Measurements from ENCODE around the gene AAK1.

- TF ChIP-seq CTCF (IDR thresholded peaks at IDR 0.05) (no peak), POLR2A (IDR thresholded peaks at IDR 0.05) (no peak)
Observed at GRCh38 chr2:69625078-69625795, 18.3 kb downstream of the AAK1 start.

Measured in lower leg skin (tissue), 3 donors.